Measurements from ENCODE around the gene MUTYH.

- no peak for TF ChIP-seq EZH2 (IDR thresholded peaks at IDR 0.05; ENCODE audit: insufficient read depth, poor library complexity, severe bottlenecking)
- TF ChIP-seq EZH2phosphoT487 (IDR thresholded peaks at IDR 0.05; ENCODE audit: insufficient read depth, low read depth): no peak
Measured at GRCh38 chr1:45317166-45317565, 23.1 kb downstream of the MUTYH start.

Data from GM23248 (cell line).